K562 (cell line): Measurements from ENCODE around the gene SLC30A9.

Experiments
- CTCF ChIP-seq, 3 experiments: IDR thresholded peaks in 2 of 3; conservative IDR thresholded peaks in 1 of 3; 2 replicates each; pipeline ENCODE4 v1.5.1; 2011 to 2012; ENCODE audit warnings: low read length in 3 of 3, mild to moderate bottlenecking in 3 of 3, control low read depth in 2 of 3, improper control_type of control experiment in 1 of 3, inconsistent platforms in 1 of 3, low read depth in 1 of 3, mixed read lengths in 1 of 3, moderate library complexity in 1 of 3; ENCODE audit not compliant: insufficient read depth in 2 of 3
- ELF4 ChIP-seq: fragments of 450-650 bp; formaldehyde crosslinking; IDR thresholded peaks from 2 replicates; pipeline ENCODE4 v1.4.0; 2022; ENCODE audit warnings: missing genetic modification characterization
- GTF2A2 ChIP-seq: IDR thresholded peaks from 2 replicates; pipeline ENCODE4 v1.6.1; 2016; ENCODE audit warnings: mild to moderate bottlenecking, missing genetic modification characterization, missing compliant biosample characterization
- HNRNPK ChIP-seq: fragments of 200-400 bp; formaldehyde crosslinking; IDR thresholded peaks from one replicate; pipeline ENCODE4 v1.6.1; 2018; ENCODE audit warnings: mild to moderate bottlenecking, low read depth, low read length; ENCODE audit not compliant: poor library complexity, severe bottlenecking
- ZNF12 ChIP-seq: sonication (generic); formaldehyde crosslinking; IDR thresholded peaks from 2 replicates; pipeline ENCODE4 v1.4.0; 2020; ENCODE audit warnings: mild to moderate bottlenecking, missing genetic modification reagents
- ZNF24 ChIP-seq: fragments of 450-650 bp; IDR thresholded peaks from 2 replicates; pipeline ENCODE4 v1.6.1; 2016

GRCh38 chr4:42104521-42104920 is 114.2 kb downstream of the SLC30A9 start:
- TF ChIP-seq CTCF (IDR thresholded peaks at IDR 0.05 in 2 of 3, conservative IDR thresholded peaks at IDR 0.05 in 1 of 3; ENCODE audit: insufficient read depth in 2 of 3, low read depth in 1 of 3, low read length in 3 of 3): no peak
- no peak for TF ChIP-seq ZNF24
- no peak for TF ChIP-seq GTF2A2 (tag)
- TF ChIP-seq HNRNPK: no peak
- no peak for TF ChIP-seq ELF4
- no peak for TF ChIP-seq ZNF12 (CRISPR knock-in tag)
